SK-N-MC (cell line): ENCODE measurements around the gene SLC4A9.

ENCODE experiments used
- EZH2 ChIP-seq: fragments of 200-600 bp; sonication (generic); IDR thresholded peaks from one replicate; pipeline ENCODE4 v1.6.1; 2017; ENCODE audit warnings: antibody characterized with exemption
- FOXP2 ChIP-seq: optimal IDR thresholded peaks from 2 replicates; pipeline ENCODE3; 2011; ENCODE audit warnings: mild to moderate bottlenecking, moderate library complexity; ENCODE audit not compliant: insufficient read depth; ENCODE audit errors: extremely low read length, control extremely low read depth
- POLR2AphosphoS5 ChIP-seq: IDR thresholded peaks from 2 replicates; pipeline ENCODE4 v1.6.1; 2012; ENCODE audit warnings: mild to moderate bottlenecking, low read depth, low read length, borderline replicate concordance

GRCh38 chr5:140391312-140391711 is 31.3 kb downstream of the SLC4A9 start:
- TF ChIP-seq EZH2 (no peak), POLR2AphosphoS5 (no peak), FOXP2 (no peak)
